GM18861 (cell line): ENCODE measurements around the gene HLA-DMB.
"Not testable (repeated sequence)": the region's sequence is repeated elsewhere in the genome, so short reads cannot be mapped to it uniquely, and the experiment has no call there.

Experiments
- ATAC-seq: cut with Tn5 transposase; IDR thresholded peaks from one replicate; pipeline ENCODE4 v1.9.1; 2021; ENCODE audit not compliant: unreplicated experiment

Gene HLA-DMB

DNA sequence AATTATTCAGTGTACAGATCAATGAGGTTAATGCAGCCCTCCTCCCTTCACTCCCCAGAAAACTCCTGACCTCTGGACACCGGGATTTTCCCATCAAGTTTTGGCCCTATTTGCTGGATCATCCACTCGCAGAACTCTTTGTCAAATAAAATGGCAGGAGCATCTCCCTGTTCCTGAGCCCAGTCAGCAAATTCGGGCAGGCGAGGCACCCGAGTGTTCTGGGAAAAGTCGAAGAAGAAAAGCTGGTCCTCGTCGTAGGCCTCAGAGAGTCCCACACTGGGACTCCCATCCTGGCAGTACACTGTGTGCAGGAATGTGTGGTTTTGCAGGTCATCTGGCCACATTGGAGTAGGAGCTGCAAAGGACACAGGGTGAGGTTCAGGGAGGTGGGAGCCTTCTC, 9.6 kb upstream of the HLA-DMB start:
- ATAC-seq = no peak

- ATAC-seq = no peak
Measured at GRCh38 chr6:32950010-32950409, 9.2 kb upstream of the HLA-DMB start.

DNA sequence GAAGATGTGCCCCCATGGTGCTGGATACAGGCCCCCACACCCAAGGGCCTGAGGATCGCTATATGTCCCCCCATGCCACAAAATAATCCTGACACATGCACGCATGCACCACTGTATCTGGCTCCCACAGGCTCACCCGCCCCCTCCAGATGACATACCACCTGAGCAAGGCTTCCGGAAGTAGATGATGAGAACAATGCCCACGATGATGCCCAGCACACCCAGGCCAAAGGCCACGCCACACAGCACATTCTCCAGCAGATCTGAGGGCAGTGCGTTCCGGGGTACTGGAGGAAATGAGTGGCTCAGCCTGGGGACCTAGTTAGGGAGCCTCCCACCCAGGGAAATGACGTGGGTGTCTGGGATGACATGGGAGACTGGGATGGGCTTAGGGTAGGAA, 8.3 kb upstream of the HLA-DMB start:
- no peak for ATAC-seq

- no peak for ATAC-seq
Measured at GRCh38 chr6:32947552-32948465, 7.0 kb upstream of the HLA-DMB start.

DNA sequence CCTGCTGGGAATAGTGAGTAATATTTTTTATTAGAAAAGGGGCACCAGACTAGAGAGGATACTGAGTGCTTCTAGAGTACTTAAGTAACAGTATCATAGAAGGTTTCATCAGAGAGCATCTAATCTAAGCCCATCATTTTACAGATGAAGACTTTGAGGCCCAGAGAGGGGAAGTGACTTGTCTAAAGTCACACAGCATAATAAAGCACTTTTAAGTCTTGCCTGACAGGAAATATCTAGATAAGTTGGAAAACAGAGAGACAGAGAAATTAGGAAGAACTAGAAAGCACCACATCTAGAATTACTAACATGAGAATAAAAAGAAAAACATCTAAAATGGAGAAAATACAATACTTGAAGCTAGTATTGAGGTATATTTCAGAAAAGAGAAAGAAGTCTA, 6.1 kb upstream of the HLA-DMB start:
- no peak for ATAC-seq

GRCh38 chr6:32945953-32946352, 5.1 kb upstream of the HLA-DMB start:
- no peak for ATAC-seq

DNA sequence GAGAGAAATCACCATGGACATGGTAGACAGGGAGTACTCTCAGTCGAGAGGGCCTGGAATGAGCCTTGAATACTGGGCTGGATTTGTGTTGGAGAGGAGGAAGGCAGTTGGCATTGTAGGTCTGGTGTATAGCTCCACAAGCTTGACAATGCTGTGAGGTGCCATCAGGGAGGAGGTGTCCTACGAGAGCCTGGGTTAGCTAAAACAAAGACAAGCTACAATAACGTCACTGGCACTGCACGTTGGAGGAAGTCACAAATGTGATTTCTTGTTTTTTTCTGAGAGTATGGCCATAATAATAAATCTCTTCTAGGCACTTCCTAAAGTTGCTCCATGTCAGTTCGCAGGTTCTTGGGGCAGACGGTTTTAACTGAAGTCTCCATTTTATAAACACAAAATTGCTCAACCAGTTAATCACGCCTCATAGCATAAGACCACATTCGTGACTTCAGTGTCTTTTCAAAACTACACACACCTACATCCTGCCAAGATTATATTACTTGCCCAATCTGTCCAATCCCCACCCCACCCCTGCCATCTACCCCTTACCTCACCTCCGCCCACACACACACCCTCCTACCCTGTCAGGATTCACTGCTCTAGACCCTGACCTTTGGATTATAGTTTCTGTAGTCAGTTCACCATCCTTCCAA, 4.4 kb upstream of the HLA-DMB start:
- no peak for ATAC-seq

- ATAC-seq = peak; percentile 39
Measured at GRCh38 chr6:32943864-32944649, 3.2 kb upstream of the HLA-DMB start.

DNA sequence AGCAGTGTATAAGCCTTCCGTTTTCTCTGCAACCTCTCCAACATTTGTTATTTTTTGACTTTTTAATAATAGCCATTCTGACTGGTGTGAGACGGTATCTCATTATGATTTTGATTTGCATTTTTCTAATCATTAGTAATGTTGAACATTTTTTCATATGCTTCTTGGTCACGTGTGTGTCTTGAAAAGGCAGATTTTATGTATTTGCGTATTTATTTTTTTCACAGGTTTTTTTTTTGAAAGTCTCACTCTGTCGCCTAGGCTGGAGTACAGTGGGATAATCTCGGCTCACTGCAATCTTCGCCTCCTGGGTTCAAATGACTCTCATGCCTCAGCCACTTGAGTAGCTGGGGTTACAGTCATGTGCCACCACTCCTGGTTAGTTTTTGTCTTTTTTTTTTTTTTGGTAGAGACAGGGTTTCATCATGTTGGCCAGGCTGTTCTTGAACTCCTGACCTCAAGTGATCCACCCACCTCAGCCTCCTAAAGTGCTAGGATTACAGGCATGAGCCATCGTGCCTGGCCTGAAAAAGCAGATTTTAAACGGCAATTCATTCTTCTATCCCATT, 1.8 kb upstream of the HLA-DMB start:
- not testable (repeated sequence) for ATAC-seq

- ATAC-seq = peak; percentile 45
Measured at GRCh38 chr6:32941214-32941768, 463 bp upstream of the HLA-DMB start.

- no peak for ATAC-seq
Measured at GRCh38 chr6:32938494-32938893, 2.3 kb downstream of the HLA-DMB start.

DNA sequence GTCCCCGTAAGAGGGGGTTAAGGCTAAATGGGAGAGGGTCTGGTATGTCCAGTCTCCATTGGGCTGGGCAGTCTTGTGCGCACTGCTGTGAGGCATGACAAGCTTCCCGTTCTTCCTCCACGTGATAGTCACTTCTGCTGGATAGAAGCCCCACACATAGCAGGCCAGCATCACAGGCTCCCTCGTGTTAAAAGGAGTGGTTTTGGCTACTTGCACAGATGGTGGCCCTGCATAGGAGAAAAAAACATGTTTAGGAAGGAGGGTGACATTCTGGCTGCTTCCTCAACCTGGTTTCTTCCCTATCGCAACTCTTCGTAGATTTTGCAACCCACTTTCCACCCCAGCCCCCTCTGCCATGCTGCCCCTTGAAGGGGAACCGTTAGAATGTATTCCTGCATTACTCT, 3.6 kb downstream of the HLA-DMB start:
- ATAC-seq = no peak

DNA sequence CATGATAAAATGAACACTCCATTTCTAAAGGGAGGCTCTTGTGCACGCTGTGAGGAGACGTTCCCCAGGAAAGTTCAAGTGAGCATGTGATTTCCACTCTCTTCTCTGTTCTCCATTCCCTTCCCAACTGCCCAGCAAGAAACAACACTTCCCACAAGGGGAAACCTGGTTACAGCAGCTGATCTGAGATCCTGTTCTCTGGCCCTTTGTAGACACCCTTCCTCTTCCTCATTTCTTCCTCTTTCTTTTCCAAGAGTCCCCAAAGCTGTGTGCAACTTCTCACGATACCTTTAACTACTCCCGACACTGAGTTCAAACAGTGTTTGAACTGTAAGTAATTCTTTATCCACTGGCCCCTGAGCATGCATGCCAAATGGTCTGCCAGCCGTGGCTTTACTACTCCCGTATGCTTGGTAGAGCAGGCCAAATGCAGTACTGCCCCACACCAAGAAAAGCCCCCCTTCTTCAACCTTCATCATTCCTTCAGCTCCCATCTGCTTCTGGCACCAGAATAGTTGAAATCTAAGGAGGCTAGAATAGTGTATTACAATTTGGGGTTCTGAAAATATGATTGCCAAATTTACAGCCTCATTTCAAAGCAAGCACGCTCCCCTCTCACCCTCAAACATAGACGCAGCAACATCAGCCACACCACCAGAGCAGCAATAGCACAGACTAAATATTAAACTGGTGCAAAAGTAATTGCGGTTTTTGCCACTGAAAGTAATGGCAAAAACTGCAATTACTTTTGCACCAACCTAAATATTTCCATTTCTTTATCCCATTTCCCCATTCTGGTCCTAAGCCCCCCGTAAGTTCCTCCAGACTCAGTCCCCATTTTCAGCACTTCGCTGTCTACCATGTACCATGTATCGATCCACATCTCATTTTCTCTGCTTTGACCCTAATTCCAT, 4.3 kb downstream of the HLA-DMB start:
- ATAC-seq = no peak

- no peak for ATAC-seq
Measured at GRCh38 chr6:32935551-32936238, 5.1 kb downstream of the HLA-DMB start.

DNA sequence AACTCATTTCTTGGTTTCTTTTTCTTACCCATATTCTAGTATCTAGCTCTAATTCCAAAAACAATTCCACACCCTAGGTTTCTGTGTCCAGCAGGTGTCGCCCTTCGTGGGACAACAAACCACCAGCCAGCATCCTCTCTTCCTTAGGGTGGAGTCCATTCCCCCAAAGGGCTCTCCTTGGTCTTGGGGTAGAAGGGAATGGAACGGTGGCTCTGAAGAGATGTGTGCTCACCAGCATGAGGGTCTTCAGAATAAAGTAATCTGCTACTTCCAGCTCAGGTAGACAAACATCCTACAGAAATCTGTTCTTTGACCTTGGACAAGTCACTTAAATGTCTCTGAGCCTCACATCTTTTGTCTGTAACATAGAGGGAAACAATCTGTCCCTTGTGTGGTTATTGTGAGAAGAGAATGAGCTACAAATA, 7.2 kb downstream of the HLA-DMB start:
- ATAC-seq = no peak

GRCh38 chr6:32932132-32932868, 8.5 kb downstream of the HLA-DMB start:
- ATAC-seq = no peak

- no peak for ATAC-seq
Measured at GRCh38 chr6:32931211-32931610, 9.6 kb downstream of the HLA-DMB start.

DNA sequence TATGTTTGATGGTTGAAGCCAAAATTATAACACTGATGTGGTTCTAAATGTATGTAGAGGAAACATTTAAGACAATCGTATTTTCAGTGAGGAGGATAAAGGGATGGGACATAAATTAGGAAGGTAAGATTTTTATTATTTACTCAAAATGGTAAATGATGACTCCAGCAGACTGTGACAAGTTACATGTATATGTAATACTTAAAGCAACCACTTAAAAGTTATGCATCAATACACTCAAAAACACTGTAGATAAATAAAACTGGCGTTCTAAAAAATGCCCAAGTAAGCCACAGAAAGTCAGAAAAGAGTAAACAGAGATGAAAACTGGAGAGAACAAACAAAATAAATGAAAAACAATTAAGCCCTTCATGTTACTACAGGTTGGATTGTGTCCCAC, 18.7 kb downstream of the HLA-DMB start:
- no peak for ATAC-seq

DNA sequence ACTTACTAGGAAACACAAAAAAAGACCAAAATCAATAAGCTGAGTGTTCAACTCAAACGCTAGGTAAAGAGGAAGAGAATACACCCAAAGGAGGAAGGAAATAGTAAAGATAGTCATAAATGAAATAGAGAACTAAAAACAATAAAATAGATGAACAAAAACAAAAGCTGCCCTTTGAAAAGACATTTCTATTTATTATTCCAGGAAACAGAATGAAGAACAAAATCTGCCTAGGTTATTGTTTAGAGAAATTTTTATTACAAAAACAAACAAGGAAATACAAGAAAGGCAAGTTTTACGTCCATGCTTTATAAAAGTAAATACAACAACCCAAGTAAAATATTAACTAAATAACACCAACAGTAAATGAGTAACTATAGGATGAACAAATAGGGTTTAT, 20.1 kb downstream of the HLA-DMB start:
- no peak for ATAC-seq
